ENCODE measurements around the gene AGT.

AGT gene

GRCh38 chr1:230684998-230685397, 28.9 kb downstream of the AGT start:
- Histone ChIP-seq H3K27ac (no peak overlapping the region), H3K27me3 (replicated peaks) (no peaks in the 10 kb centered on the region), H3K36me3 (replicated peaks) (peaks cover 33% of the 10 kb centered on the region), H3K4me3 (ENCODE audit: low read depth, low read length) (no peak overlapping the region)
- no peak for DNase-seq
- in situ Hi-C loops (cut with HindIII; ENCODE audit: low pct_ligation_motif_present, low sequenced_read_pairs) = no loop called here
- no peak for TF ChIP-seq CTCF (IDR thresholded peaks at IDR 0.05; ENCODE audit: low read depth, low read length, missing control alignments)

GRCh38 chr1:230684146-230684545, 29.8 kb downstream of the AGT start:
- H3K27ac ChIP-seq = no peak overlapping the region
- peaks cover 26% of the 10 kb centered on the region for H3K36me3 ChIP-seq (replicated peaks)
- in situ Hi-C loops (cut with HindIII; ENCODE audit: low pct_ligation_motif_present, low sequenced_read_pairs) = no loop called here
- TF ChIP-seq CTCF (IDR thresholded peaks at IDR 0.05; ENCODE audit: low read depth, low read length, missing control alignments) = no peak
- no peak for DNase-seq
- H3K27me3 ChIP-seq (replicated peaks) = no peaks in the 10 kb centered on the region
- no peak overlapping the region for H3K4me3 ChIP-seq (ENCODE audit: low read depth, low read length)

GRCh38 chr1:230682882-230683610, 30.9 kb downstream of the AGT start:
- Histone ChIP-seq H3K36me3 (replicated peaks) (peaks cover 24% of the 10 kb centered on the region), H3K27me3 (replicated peaks) (no peaks in the 10 kb centered on the region), H3K27ac (no peak overlapping the region), H3K4me3 (ENCODE audit: low read depth, low read length) (no peak overlapping the region)
- no peak for DNase-seq
- TF ChIP-seq CTCF (IDR thresholded peaks at IDR 0.05; ENCODE audit: low read depth, low read length, missing control alignments) = no peak
- in situ Hi-C loops (cut with HindIII; ENCODE audit: low pct_ligation_motif_present, low sequenced_read_pairs) = no loop called here

- in situ Hi-C loops (cut with HindIII; ENCODE audit: low pct_ligation_motif_present, low sequenced_read_pairs) = no loop called here
- H3K27me3 ChIP-seq (replicated peaks) = no peaks in the 10 kb centered on the region
- H3K36me3 ChIP-seq (replicated peaks) = peaks cover 24% of the 10 kb centered on the region
- no peak for DNase-seq
- H3K4me3 ChIP-seq (ENCODE audit: low read depth, low read length) = no peak overlapping the region
- no peak overlapping the region for H3K27ac ChIP-seq
- no peak for TF ChIP-seq CTCF (IDR thresholded peaks at IDR 0.05; ENCODE audit: low read depth, low read length, missing control alignments)
These were observed 31.6 kb downstream of the AGT start for GRCh38 chr1:230682274-230682673.

GRCh38 chr1:230681599-230681998, 32.3 kb downstream of the AGT start:
- H3K27ac ChIP-seq = no peak overlapping the region
- in situ Hi-C loops (cut with HindIII; ENCODE audit: low pct_ligation_motif_present, low sequenced_read_pairs) = no loop called here

More at GRCh38 chr1:230681599-230681998, 32.3 kb downstream of the AGT start:
- H3K27me3 ChIP-seq (replicated peaks) = no peaks in the 10 kb centered on the region
- peak; percentile 74 for DNase-seq
- TF ChIP-seq CTCF (IDR thresholded peaks at IDR 0.05; ENCODE audit: low read depth, low read length, missing control alignments) = no peak
- H3K36me3 ChIP-seq (replicated peaks) = peaks cover 17% of the 10 kb centered on the region
- H3K4me3 ChIP-seq (ENCODE audit: low read depth, low read length) = no peak overlapping the region
